ENCODE data around the gene SSR3. TPM values are rescaled to one million over a fixed set of nuclear protein-coding genes. Genes with fewer than 3 reads are reported as not detected.
A peak's percentile ranks its signal among the peaks of the same experiment; 100 is the strongest.

SSR3 gene
- total and polyA plus RNA-seq, 2 of the 13 experiments (the other 11 are each of a cell fraction or from before 2014, with no cell fraction given), result 229 to 325 TPM

- no peaks in the 10 kb centered on the region; a peak in 2 of 5 replicates for H3K27me3 ChIP-seq (ENCODE audit: control insufficient read depth in 1 of 2, insufficient read depth in 2 of 2, low read length in 2 of 2)
- intact Hi-C loops (cut with micrococcal nuclease; ENCODE audit: unreplicated experiment) (loop anchor here (1.0 kb wide), 1 partner anchor 583 kb away; no protein-coding TSS in a partner anchor), in situ Hi-C loops (cut with HindIII; ENCODE audit: extremely low pct_ligation_motif_present, low pct_unique_long_range_greater_than_20kb) (loop anchor here (10.0 kb wide), 1 partner anchor 121 kb away; the partner anchor contains the start of gene TIPARP)
- ATAC-seq, result 0 out of 3 replicates have a peak, but pooled peaks have one; percentile 6
- WGBS (ENCODE audit: low lambda C conversion rate), result 11% methylated on average over 11 of the region's 11 CpGs
- H3K79me2 ChIP-seq (ENCODE audit: insufficient read depth, low read length), result peaks cover 61% of the 10 kb centered on the region
- H3K4me1 ChIP-seq (ENCODE audit: insufficient read depth, low read length), result peaks cover 50% of the 10 kb centered on the region
- peaks cover 14% of the 10 kb centered on the region; the same call in 1 of the 2 replicates for H4K20me1 ChIP-seq (ENCODE audit: insufficient read depth, low read length)
- POLR2A ChIA-PET, result interaction anchor here (1.2 to 3.3 kb wide), 12 partner anchors 10 to 621 kb away, joined by 3 to 20 read pairs (median 10); partner anchors contain the start of genes CCNL1 and TIPARP
- H3K9me3 ChIP-seq (ENCODE audit: low read length), result no peaks in the 10 kb centered on the region
- H3K9ac ChIP-seq (ENCODE audit: insufficient read depth, low read depth, low read length), result peak overlapping the region; percentile 98
- peak overlapping the region; percentile 94 for H3K27ac ChIP-seq (ENCODE audit: extremely low read length, insufficient read depth, low read length)
- CTCF ChIA-PET (ENCODE audit: low intra/inter-chr PET ratio, low total read pairs), result no interaction called here
- FAIRE-seq, result peak; percentile 51
- peak; percentile 60 for DNase-seq (ENCODE audit: low spot score)
- H3K4me2 ChIP-seq (ENCODE audit: low read depth, low read length), result peak overlapping the region; percentile 79
- H3K36me3 ChIP-seq (replicated peaks in 1 of 2; ENCODE audit: control insufficient read depth in 1 of 2, insufficient read depth in 2 of 2, low read length in 2 of 2), result peaks cover 3 to 30% of the 10 kb centered on the region in 2 experiments; a peak in 4 of 5 replicates
- BruUV-seq (replicated peaks), result no TSS peak
- H3K4me3 ChIP-seq (replicated peaks in 1 of 3; ENCODE audit: insufficient read depth in 1 of 3, low read depth in 2 of 3, low read length in 3 of 3), result peak overlapping the region; percentile 85 to 100 (median 91)
- no peak overlapping the region for H2AFZ ChIP-seq (ENCODE audit: low read length)
- TF ChIP-seq ZC3H13 (CRISPR knock-in tag; IDR thresholded peaks at IDR 0.05) (no peak), BRF2 (CRISPR knock-in tag; IDR thresholded peaks at IDR 0.05) (no peak), DMAP1 (CRISPR knock-in tag; IDR thresholded peaks at IDR 0.05) (peak; percentile 66), ZNF746 (CRISPR knock-in tag; IDR thresholded peaks at IDR 0.05) (no peak), CC2D1A (CRISPR knock-in tag; IDR thresholded peaks at IDR 0.05) (no peak), TOPORS (CRISPR knock-in tag; IDR thresholded peaks at IDR 0.05) (0 out of 2 replicates have a peak, but pooled peaks have one; percentile 8), MIER2 (CRISPR knock-in tag; IDR thresholded peaks at IDR 0.05) (no peak), ZNF331 (CRISPR knock-in tag; IDR thresholded peaks at IDR 0.05) (0 out of 2 replicates have a peak, but pooled peaks have one; percentile 12), SIN3A (IDR thresholded peaks at IDR 0.05; ENCODE audit: borderline replicate concordance, low read depth, low read length) (no peak), RBAK (CRISPR knock-in tag; IDR thresholded peaks at IDR 0.05) (no peak), ZNF720 (CRISPR knock-in tag; IDR thresholded peaks at IDR 0.05) (no peak), CREB3 (CRISPR knock-in tag; IDR thresholded peaks at IDR 0.05) (no peak), ZBTB7B (CRISPR knock-in tag; IDR thresholded peaks at IDR 0.05) (no peak), PAX8 (CRISPR knock-in tag; IDR thresholded peaks at IDR 0.05; ENCODE audit: borderline replicate concordance) (no peak), RXRB (CRISPR knock-in tag; IDR thresholded peaks at IDR 0.05; ENCODE audit: borderline replicate concordance) (0 out of 2 replicates have a peak, but pooled peaks have one; percentile 20), MTF1 (CRISPR knock-in tag; IDR thresholded peaks at IDR 0.05) (no peak), PRDM10 (CRISPR knock-in tag; IDR thresholded peaks at IDR 0.05; ENCODE audit: low read depth) (no peak), MYC (CRISPR knock-in tag; IDR thresholded peaks at IDR 0.05; ENCODE audit: borderline replicate concordance) (peak; percentile 66), SP5 (CRISPR knock-in tag; IDR thresholded peaks at IDR 0.05; ENCODE audit: borderline replicate concordance, low read depth) (no peak), SNAPC5 (CRISPR knock-in tag; IDR thresholded peaks at IDR 0.05; ENCODE audit: borderline replicate concordance) (no peak)
Observed at GRCh38 chr3:156553705-156554356, 1.1 kb downstream of the SSR3 start.
